GM19240 (cell line): ENCODE results near the gene KIAA0825.

ENCODE experiments used
- DNase-seq: peaks from one replicate; pipeline ENCODE4 v3.0.0; 2011; ENCODE audit warnings: low spot score; ENCODE audit not compliant: insufficient read length

KIAA0825 gene

DNA sequence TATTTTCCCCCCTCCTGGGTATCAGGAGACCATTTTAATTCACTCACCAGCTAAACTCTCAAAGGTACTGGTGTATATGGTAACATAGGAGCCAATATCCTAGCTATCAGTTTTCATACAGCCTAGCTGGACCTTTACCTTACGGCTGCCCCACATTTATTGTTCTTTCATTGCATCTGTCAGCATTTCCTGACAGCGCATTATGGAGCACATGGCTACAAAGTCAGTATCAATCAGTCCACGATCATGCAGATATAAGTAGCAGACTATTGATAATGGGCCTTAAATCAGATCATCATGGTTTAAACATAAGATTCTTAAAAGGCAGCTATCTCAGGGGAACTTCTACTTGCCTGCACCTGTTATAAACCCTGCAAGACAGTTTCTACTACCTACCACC is 304.7 kb downstream of the KIAA0825 start:
- no peak for DNase-seq

GRCh38 chr5:94313188-94313587 is 305.2 kb downstream of the KIAA0825 start:
- DNase-seq, result no peak

DNA sequence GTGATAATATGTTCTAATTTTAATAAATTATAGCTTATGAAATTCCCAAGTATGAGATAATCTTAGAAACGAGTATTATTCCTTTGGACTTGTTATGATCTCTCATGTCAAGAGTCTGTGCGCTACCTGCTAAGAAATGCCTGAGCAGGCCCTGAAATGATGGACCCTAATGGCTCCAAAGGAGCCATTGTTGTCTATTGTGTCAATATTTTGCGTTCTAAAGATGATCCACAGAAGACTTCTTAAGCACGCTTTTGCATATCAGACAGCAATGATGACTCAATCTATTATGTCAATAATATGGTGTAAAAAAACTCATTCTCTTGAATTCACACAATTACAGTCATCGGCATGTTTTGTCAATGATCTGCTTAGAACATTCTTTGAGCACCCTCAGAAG is 306.1 kb downstream of the KIAA0825 start:
- DNase-seq, result no peak

- DNase-seq, result no peak
Measured at GRCh38 chr5:94310833-94311232, 307.6 kb downstream of the KIAA0825 start.

GRCh38 chr5:94309141-94309540 is 309.3 kb downstream of the KIAA0825 start:
- DNase-seq, result no peak

DNA sequence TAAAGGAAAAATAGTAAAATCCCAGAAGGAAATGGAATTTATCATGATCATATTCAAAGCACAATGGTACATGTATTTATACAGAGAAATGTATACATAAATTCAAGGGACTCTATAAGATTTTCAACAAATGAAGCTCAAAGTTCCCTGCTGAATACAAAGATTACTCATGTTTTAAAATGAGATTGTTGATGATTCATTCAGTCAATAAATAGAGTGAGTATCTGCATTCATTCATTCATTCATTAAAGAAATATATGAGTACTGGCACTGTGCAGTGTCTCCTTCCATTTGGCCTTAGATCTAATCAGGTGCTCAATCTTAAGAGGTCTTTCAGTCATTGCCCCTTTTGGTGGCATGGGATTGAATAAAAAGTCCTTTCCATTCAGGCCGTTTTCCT is 310.0 kb downstream of the KIAA0825 start:
- no peak for DNase-seq

DNA sequence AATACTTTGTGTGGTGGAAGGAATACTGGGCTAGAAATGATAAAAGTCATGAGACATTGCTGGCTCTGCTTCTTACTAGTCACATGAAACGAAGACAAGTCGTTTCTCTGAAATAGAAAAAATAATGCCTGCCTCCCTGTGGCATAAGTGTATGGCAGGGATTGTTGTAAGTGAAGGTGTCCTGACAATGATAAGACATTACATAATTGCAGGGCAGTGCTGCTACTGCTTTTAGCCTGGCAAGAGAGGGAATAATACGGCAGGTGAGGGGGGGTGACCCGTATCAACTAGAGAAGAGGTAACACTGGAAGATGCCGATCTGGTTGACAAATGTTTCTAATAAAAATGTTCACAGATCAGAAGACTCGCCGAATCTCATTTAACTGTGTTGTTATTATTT is 314.3 kb downstream of the KIAA0825 start:
- DNase-seq, result no peak

GRCh38 chr5:94288937-94289336 is 329.5 kb downstream of the KIAA0825 start:
- DNase-seq, result no peak

- no peak for DNase-seq
Measured at GRCh38 chr5:94285984-94286383, 332.4 kb downstream of the KIAA0825 start.

GRCh38 chr5:94283093-94283492 is 335.3 kb downstream of the KIAA0825 start:
- no peak for DNase-seq

GRCh38 chr5:94281236-94281801 is 337.1 kb downstream of the KIAA0825 start:
- DNase-seq, result no peak

- DNase-seq, result no peak
Measured at GRCh38 chr5:94276751-94277150, 341.7 kb downstream of the KIAA0825 start.

DNA sequence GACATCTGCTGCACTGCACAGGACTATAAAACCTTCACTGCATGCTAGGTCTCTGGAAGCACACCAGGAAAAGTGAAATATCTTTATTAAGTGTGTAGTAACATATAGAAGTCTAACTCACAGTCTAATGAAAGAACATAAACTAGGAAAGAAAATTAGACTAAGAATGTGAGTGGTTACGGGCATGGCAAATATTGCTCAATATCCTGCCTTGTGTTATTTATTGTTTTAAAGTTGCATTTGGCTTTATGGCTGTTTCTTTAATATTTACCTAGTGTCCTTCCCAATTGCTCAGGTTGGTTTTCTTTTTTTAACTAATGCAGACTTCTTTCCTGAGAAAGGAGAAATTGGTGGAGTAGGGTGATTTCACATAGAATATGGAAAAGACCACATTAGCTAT is 342.4 kb downstream of the KIAA0825 start:
- no peak for DNase-seq

GRCh38 chr5:94274707-94275106 is 343.7 kb downstream of the KIAA0825 start:
- DNase-seq, result no peak

GRCh38 chr5:94268226-94268625 is 350.2 kb downstream of the KIAA0825 start:
- DNase-seq, result no peak

GRCh38 chr5:94267350-94267899 is 351.0 kb downstream of the KIAA0825 start:
- no peak for DNase-seq

DNA sequence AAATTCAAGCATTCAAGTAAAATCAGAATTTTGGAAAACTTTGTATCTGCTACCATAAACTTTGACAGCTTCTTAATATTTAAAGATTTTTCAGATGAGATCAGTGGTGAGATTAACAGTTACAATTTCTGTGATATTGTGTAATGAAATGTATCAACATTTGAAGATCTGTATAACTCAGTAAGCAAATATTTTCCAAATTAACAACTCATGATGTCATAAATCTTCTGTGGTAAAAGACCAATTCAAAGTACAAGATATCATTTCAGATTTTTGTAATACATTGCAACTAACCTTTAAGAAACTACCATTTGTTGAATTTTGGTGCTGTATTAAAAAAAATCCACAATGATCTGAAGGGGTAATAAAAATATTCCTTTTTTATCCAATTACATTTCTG is 352.2 kb downstream of the KIAA0825 start:
- no peak for DNase-seq

DNA sequence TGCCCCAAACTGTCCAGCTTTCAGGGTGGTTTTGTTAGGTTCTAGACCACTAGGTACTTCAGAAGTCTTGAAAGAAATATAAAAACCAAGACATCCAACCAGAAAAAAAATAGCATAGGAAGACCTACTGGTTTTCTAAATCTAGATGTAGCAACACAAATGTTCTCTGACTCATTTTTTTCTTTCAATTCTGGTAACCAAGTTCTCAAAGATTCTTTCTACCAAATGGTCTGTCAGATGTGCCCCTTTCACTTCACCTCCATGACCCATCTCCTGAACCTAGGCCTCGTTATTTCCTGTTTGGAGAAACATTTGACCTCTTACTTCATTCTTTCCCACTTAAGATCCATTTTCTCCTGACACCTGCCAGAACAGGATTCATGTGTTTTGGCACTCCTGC is 355.3 kb downstream of the KIAA0825 start:
- DNase-seq, result no peak

GRCh38 chr5:94260096-94260495 is 358.3 kb downstream of the KIAA0825 start:
- no peak for DNase-seq

DNA sequence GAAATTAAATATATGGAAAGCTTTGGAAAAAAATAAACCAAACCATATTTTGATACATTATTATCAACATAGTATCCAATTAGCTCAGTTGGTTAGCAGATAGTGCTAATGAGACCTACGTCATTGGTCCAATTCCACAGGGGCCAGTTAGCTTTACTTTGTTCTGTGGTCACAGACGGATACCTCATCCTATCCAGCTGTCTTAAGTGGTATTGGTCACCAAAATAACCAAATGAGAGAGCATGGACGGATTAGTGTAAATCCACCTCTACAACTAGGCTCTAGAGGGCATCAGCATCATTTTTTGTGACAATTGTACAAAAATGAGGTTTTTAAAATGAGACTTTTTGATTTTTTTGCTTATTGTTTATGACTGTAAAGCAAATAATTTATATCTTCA is 364.2 kb downstream of the KIAA0825 start:
- DNase-seq, result no peak

GRCh38 chr5:94250985-94251384 is 367.4 kb downstream of the KIAA0825 start:
- no peak for DNase-seq

DNA sequence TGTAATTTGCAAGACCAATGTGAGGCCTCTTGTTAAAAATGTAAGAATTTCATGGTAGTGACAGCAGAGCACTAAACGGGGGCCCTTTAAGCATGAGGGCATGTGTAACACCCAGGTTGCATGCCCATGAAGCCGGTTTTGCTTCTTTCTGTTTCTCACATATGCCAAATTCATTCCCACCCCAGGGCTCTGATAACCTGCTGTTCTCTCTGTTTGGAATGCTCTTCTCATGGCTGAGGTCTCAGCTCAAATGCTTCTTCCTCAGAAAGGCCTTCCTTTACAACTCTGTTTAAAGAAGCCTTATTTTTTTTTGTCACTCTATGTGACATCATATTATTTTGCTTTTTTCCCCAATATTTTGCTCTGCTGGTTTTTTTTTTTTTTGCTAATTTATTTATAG is 369.0 kb downstream of the KIAA0825 start:
- no peak for DNase-seq

- DNase-seq, result no peak
Measured at GRCh38 chr5:94248175-94248875, 370.1 kb downstream of the KIAA0825 start.
